Loucy (cell line): ENCODE results near the gene RPL6.
"Not testable (repeated sequence)": the region's sequence is repeated elsewhere in the genome, so short reads cannot be mapped to it uniquely, and the experiment has no call there.

Experiments
- H2AFZ ChIP-seq: fragments of 200-600 bp; sonication (generic); 2 replicates; pipeline ENCODE4 v1.6.0; 2016; ENCODE audit warnings: antibody characterized with exemption, mild to moderate bottlenecking, low read length, moderate library complexity
- H3F3A ChIP-seq: fragments of 200-600 bp; 2 replicates; pipeline ENCODE4 v1.6.0; 2016; ENCODE audit warnings: antibody characterized with exemption, low read depth, mild to moderate bottlenecking
- H3K27me3 ChIP-seq: fragments of 200-600 bp; sonication (generic); 2 replicates; pipeline ENCODE4 v1.6.1; 2014; ENCODE audit warnings: low read length, mild to moderate bottlenecking; ENCODE audit not compliant: insufficient read depth, poor library complexity, severe bottlenecking
- H3K36me3 ChIP-seq: fragments of 200-600 bp; sonication (generic); 2 replicates; pipeline ENCODE4 v1.6.1; 2016; ENCODE audit warnings: low read length; ENCODE audit not compliant: insufficient read depth
- H3K4me1 ChIP-seq: fragments of 200-600 bp; sonication (generic); 2 replicates; pipeline ENCODE4 v1.5.1; 2014; ENCODE audit warnings: low read length, mild to moderate bottlenecking; ENCODE audit not compliant: insufficient read depth, poor library complexity, severe bottlenecking
- H3K4me2 ChIP-seq: fragments of 200-600 bp; sonication (generic); 2 replicates; pipeline ENCODE4 v1.6.0; 2014; ENCODE audit warnings: antibody characterized with exemption, low read length, low read depth, mild to moderate bottlenecking; ENCODE audit not compliant: poor library complexity, severe bottlenecking
- H3K4me3 ChIP-seq: fragments of 200-600 bp; sonication (generic); 2 replicates; pipeline ENCODE4 v1.5.1; 2014; ENCODE audit warnings: low read length, mild to moderate bottlenecking, mixed read lengths; ENCODE audit not compliant: poor library complexity, severe bottlenecking
- H3K79me2 ChIP-seq: fragments of 200-600 bp; sonication (generic); 2 replicates; pipeline ENCODE4 v1.6.1; 2014; ENCODE audit warnings: low read length; ENCODE audit not compliant: insufficient read depth
- H3K9ac ChIP-seq: fragments of 200-600 bp; sonication (generic); 2 replicates; pipeline ENCODE4 v1.6.0; 2014; ENCODE audit warnings: mild to moderate bottlenecking, low read depth, low read length, moderate library complexity; ENCODE audit not compliant: poor library complexity, severe bottlenecking
- H3K9me2 ChIP-seq: fragments of 200-600 bp; sonication (generic); replicated peaks from 2 replicates; pipeline ENCODE4 v1.6.1; 2016; ENCODE audit warnings: low read depth, low read length, mixed read lengths
- H3K9me3 ChIP-seq: fragments of 200-600 bp; sonication (generic); 2 replicates; pipeline ENCODE4 v1.6.1; 2014; ENCODE audit warnings: mild to moderate bottlenecking, antibody characterized with exemption, low read length, low read depth; ENCODE audit not compliant: insufficient read depth
- H4K20me1 ChIP-seq: fragments of 200-600 bp; sonication (generic); 2 replicates; pipeline ENCODE4 v1.6.0; 2014; ENCODE audit warnings: antibody characterized with exemption, low read length, mild to moderate bottlenecking; ENCODE audit not compliant: insufficient read depth, poor library complexity, severe bottlenecking
- EZH2phosphoT487 ChIP-seq: fragments of 200-600 bp; IDR thresholded peaks from 2 replicates; pipeline ENCODE4 v1.6.1; 2018; ENCODE audit warnings: antibody characterized with exemption, mild to moderate bottlenecking, moderate library complexity, borderline replicate concordance
- TF ChIP-seq, protein P1 (sequence below): fragments of 200-600 bp; sonication (generic); conservative IDR thresholded peaks from 2 replicates; pipeline ENCODE4 v1.5.1; 2014; ENCODE audit warnings: mild to moderate bottlenecking, antibody characterized with exemption, low read length

Gene RPL6

GRCh38 chr12:112393328-112393727, 16.1 kb downstream of the RPL6 start:
- Histone ChIP-seq H3K9me3 (no peaks in the 10 kb centered on the region), H3K9ac (no peak overlapping the region), H3K4me2 (no peak overlapping the region), H3K79me2 (no peaks in the 10 kb centered on the region), H3K9me2 (no peaks in the 10 kb centered on the region), H3F3A (no peaks in the 10 kb centered on the region), H2AFZ (no peak overlapping the region), H4K20me1 (no peaks in the 10 kb centered on the region), H3K4me1 (no peaks in the 10 kb centered on the region), H3K4me3 (no peak overlapping the region), H3K36me3 (no peaks in the 10 kb centered on the region), H3K27me3 (no peaks in the 10 kb centered on the region)
- TF ChIP-seq, protein P1, sequence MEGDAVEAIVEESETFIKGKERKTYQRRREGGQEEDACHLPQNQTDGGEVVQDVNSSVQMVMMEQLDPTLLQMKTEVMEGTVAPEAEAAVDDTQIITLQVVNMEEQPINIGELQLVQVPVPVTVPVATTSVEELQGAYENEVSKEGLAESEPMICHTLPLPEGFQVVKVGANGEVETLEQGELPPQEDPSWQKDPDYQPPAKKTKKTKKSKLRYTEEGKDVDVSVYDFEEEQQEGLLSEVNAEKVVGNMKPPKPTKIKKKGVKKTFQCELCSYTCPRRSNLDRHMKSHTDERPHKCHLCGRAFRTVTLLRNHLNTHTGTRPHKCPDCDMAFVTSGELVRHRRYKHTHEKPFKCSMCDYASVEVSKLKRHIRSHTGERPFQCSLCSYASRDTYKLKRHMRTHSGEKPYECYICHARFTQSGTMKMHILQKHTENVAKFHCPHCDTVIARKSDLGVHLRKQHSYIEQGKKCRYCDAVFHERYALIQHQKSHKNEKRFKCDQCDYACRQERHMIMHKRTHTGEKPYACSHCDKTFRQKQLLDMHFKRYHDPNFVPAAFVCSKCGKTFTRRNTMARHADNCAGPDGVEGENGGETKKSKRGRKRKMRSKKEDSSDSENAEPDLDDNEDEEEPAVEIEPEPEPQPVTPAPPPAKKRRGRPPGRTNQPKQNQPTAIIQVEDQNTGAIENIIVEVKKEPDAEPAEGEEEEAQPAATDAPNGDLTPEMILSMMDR, result no peak
- no peak for TF ChIP-seq EZH2phosphoT487

DNA sequence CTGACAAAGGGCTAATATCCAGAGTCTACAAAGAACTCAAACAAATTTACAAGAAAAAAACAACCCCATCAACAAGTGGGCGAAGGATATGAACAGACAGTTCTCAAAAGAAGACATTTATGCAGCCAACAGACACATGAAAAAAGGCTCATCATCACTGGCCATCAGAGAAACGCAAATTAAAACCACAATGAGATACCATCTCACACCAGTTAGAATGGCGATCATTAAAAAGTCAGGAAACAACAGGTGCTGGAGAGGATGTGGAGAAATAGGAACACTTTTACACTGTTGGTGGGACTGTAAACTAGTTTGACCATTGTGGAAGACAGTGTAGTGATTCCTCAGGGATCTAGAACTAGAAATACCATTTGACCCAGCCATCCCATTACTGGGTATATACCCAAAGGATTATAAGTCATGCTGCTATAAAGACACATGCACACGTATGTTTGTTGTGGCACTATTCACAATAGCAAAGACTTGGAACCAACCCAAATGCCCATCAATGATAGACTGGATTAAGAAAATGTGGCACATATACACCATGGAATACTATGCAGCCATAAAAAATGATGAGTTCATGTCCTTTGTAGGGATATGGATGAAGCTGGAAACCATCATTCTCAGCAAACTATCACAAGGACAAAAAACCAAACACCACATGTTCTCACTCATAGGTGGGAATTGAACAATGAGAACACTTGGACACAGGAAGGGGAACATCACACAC, 19.3 kb downstream of the RPL6 start:
- not testable (repeated sequence) for H3K27me3 ChIP-seq, H2AFZ ChIP-seq, H3K4me3 ChIP-seq, H3K9ac ChIP-seq, H3F3A ChIP-seq, H3K9me3 ChIP-seq, H4K20me1 ChIP-seq, H3K4me2 ChIP-seq, H3K9me2 ChIP-seq, H3K4me1 ChIP-seq, H3K79me2 ChIP-seq, H3K36me3 ChIP-seq

DNA sequence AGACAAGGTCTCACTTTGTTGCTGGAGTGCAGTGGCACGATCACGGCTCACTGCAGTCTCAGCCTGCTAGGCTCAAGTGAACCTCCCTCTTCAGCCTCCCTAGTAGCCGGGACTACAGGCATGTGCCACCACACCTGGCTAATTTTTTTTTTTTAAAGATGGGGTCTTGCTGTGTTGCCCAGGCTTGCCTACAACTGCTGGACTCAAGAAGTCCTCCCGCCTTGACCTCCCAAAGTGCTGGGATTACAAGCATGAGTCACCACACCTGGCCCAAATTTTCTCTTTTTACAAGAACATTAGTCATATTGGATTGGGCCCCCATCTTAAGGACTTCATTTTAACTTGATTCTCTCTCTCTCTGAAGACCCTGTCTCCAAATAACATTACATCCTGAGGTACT, 20.2 kb downstream of the RPL6 start:
- Histone ChIP-seq H3K9me2 (no peaks in the 10 kb centered on the region), H3K36me3 (no peaks in the 10 kb centered on the region), H4K20me1 (no peaks in the 10 kb centered on the region), H3F3A (no peaks in the 10 kb centered on the region), H3K4me2 (no peak overlapping the region), H3K79me2 (no peaks in the 10 kb centered on the region), H2AFZ (no peak overlapping the region), H3K9me3 (no peaks in the 10 kb centered on the region), H3K9ac (no peak overlapping the region), H3K27me3 (no peaks in the 10 kb centered on the region), H3K4me3 (no peak overlapping the region), H3K4me1 (no peaks in the 10 kb centered on the region)
- no peak for TF ChIP-seq EZH2phosphoT487
- TF ChIP-seq, protein P1, result no peak

- Histone ChIP-seq H3K9ac (no peak overlapping the region), H3K36me3 (no peaks in the 10 kb centered on the region), H3K4me1 (peaks cover 6% of the 10 kb centered on the region), H3K9me3 (no peaks in the 10 kb centered on the region), H2AFZ (peak overlapping the region; percentile 62; the same call in 1 of the 2 replicates), H3K4me3 (no peak overlapping the region), H3K27me3 (no peaks in the 10 kb centered on the region), H3K79me2 (peaks cover under 1% of the 10 kb centered on the region; the same call in 1 of the 2 replicates), H3K9me2 (no peaks in the 10 kb centered on the region), H4K20me1 (no peaks in the 10 kb centered on the region), H3K4me2 (no peak overlapping the region), H3F3A (no peaks in the 10 kb centered on the region)
- TF ChIP-seq, protein P1, result no peak
- TF ChIP-seq EZH2phosphoT487, result no peak
These were observed 22.7 kb downstream of the RPL6 start for GRCh38 chr12:112386726-112387125.
